Sigmoid colon (tissue), 7 donors: Measurements from ENCODE around the gene EEFSEC. TPM values are rescaled to one million over a fixed set of nuclear protein-coding genes. Genes with fewer than 3 reads are reported as not detected.
A peak's percentile ranks its signal among the peaks of the same experiment; 100 is the strongest.

ENCODE experiments used
- DNase-seq: peaks from one replicate; pipeline ENCODE4 v3.0.0-alpha.2; 2019
- H3K27ac ChIP-seq, 4 donors: fragments of 200-600 bp; sonication (generic); one replicate each; pipeline ENCODE4 v1.5.1; 2016 to 2019; ENCODE audit warnings: mild to moderate bottlenecking in 1 of 4
- H3K27me3 ChIP-seq, 3 donors: fragments of 200-600 bp; sonication (generic); one replicate each; pipeline ENCODE4 v1.5.1; 2019; ENCODE audit warnings: mild to moderate bottlenecking in 1 of 3
- H3K36me3 ChIP-seq, 4 donors: fragments of 200-600 bp; sonication (generic); one replicate each; pipeline ENCODE4 v1.5.1; 2016 to 2019
- H3K4me1 ChIP-seq, 4 donors: fragments of 200-600 bp; sonication (generic); one replicate each; pipeline ENCODE4 v1.5.1; 2017 to 2019
- H3K4me3 ChIP-seq, 4 donors: fragments of 200-600 bp; sonication (generic); one replicate each; pipeline ENCODE4 v1.5.1; 2017 to 2019; ENCODE audit warnings: mild to moderate bottlenecking in 2 of 4, moderate library complexity in 1 of 4
- H3K9me3 ChIP-seq, 4 donors: fragments of 200-600 bp in 3 of 4; sonication (generic) in 3 of 4; one replicate each; pipeline versions ENCODE4 v1.5.1 to v1.6.1; 2013 to 2019
- EP300 ChIP-seq, 4 donors: sonication (generic); formaldehyde crosslinking; IDR thresholded peaks; one replicate each; pipeline ENCODE4 v1.6.1; 2017; ENCODE audit warnings: antibody characterized with exemption in 4 of 4
- POLR2A ChIP-seq, 2 donors: fragments of 450-650 bp; IDR thresholded peaks; one replicate each; pipeline ENCODE4 v1.6.1; 2016; ENCODE audit warnings: antibody characterized with exemption in 2 of 2, mild to moderate bottlenecking in 2 of 2, moderate library complexity in 2 of 2
- POLR2AphosphoS5 ChIP-seq, 4 donors: sonication (generic); formaldehyde crosslinking; IDR thresholded peaks; one replicate each; pipeline ENCODE4 v1.6.1; 2017; ENCODE audit warnings: antibody characterized with exemption in 4 of 4
- WGBS, 2 donors: extraction: QIAGEN DNeasy Blood & Tissue Kit; methylation state at CpG; one replicate each; pipeline ENCODE4 v1.1.7; 2013; 5-methylcytosine and 5-hydroxymethylcytosine counted together
- intact Hi-C: fragments of 100-400 bp; cut with DNase I; formaldehyde crosslinking; loops from one replicate; pipeline ENCODE4 v1.15.1; 2023
- polyA plus RNA-seq, 3 donors: library from polyadenylated mRNA; stranded (reverse); fragments of 200-250 nt; gene quantifications; one replicate each; pipeline ENCODE4 v1.2.3, GENCODE V29; 2013
- total RNA-seq, 4 donors: library from RNA; depleted of rRNA; stranded (reverse); fragments of >200 nt; gene quantifications; one replicate each; pipeline ENCODE4 v1.1.0, GENCODE V29; 2016
- TF ChIP-seq, protein P1 (sequence below), 4 experiments: fragments of 450-650 bp in 3 of 4; fragments of 200-600 bp in 1 of 4; IDR thresholded peaks; one replicate each; pipeline ENCODE4 v1.5.1; 2016 to 2019; ENCODE audit warnings: antibody characterized with exemption in 4 of 4, mild to moderate bottlenecking in 3 of 4, moderate library complexity in 2 of 4
- donor health status: healthy with polysubstance abuse.
- donor health status: Bipolar disorder and iron deficiency.
- donor health status: healthy.

Gene EEFSEC
- total and polyA plus RNA-seq, 7 donors = 5.3 to 16.1 (median 12.2) TPM

DNA sequence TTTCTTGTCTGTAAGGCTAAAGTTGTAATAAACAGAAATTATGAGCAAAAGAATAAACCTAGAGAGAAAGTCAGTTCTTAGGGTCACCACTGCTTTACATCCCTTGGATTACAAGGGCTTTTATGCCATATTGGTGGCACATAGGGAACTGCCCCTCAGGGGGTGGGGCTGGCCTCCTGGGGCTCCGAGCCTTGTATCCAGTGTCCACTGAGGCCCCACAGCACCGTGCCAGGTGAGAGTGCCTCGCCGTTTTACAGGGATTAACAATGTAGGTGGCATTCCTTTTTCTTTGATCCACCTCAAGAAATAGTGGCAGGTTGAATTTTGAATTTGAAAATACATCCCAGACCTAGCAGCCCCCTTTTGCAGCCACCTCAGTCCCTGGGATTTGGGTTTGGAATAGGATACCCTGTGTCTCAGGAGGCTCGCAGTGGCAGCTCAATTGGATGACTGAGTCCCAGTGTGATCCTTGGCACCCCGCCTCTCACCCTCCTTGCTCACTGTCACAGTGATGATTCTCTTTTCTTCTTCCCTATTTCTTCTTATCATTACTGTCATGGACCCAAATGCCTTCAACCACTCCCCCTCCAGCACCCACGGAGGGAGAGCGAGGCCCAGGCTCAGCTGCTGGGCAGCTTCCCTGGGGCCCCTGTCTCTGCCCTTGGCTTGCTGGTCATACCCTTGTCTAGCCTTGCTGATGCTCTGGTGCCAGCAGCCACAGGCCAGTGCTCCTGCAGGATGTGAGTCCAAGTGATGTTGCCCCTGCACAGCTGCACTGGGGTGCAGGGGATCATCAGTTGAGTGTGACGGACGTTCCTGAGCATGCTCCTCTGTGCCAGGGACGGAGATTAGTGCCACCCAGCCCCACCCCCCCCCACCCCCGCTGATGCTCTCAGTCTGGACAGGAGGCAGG is 175.5 kb downstream of the EEFSEC start:
- intact Hi-C loops = no loop called here
- Histone ChIP-seq H3K4me3 (no peak overlapping the region), H3K27ac (no peak overlapping the region), H3K9me3 (no peaks in the 10 kb centered on the region), H3K4me1 (no peaks in the 10 kb centered on the region), H3K36me3 (no peaks in the 10 kb centered on the region), H3K27me3 (no peaks in the 10 kb centered on the region)
- 95% methylated on average over 12 of the region's 12 CpGs for WGBS, 2 donors
- peak; percentile 45 for DNase-seq
- TF ChIP-seq, protein P1, sequence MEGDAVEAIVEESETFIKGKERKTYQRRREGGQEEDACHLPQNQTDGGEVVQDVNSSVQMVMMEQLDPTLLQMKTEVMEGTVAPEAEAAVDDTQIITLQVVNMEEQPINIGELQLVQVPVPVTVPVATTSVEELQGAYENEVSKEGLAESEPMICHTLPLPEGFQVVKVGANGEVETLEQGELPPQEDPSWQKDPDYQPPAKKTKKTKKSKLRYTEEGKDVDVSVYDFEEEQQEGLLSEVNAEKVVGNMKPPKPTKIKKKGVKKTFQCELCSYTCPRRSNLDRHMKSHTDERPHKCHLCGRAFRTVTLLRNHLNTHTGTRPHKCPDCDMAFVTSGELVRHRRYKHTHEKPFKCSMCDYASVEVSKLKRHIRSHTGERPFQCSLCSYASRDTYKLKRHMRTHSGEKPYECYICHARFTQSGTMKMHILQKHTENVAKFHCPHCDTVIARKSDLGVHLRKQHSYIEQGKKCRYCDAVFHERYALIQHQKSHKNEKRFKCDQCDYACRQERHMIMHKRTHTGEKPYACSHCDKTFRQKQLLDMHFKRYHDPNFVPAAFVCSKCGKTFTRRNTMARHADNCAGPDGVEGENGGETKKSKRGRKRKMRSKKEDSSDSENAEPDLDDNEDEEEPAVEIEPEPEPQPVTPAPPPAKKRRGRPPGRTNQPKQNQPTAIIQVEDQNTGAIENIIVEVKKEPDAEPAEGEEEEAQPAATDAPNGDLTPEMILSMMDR (IDR thresholded peaks at IDR 0.05) = no peak
- TF ChIP-seq POLR2AphosphoS5 (IDR thresholded peaks at IDR 0.05) = no peak
- no peak for TF ChIP-seq POLR2A (IDR thresholded peaks at IDR 0.05)
- TF ChIP-seq EP300 (IDR thresholded peaks at IDR 0.05) = no peak

DNA sequence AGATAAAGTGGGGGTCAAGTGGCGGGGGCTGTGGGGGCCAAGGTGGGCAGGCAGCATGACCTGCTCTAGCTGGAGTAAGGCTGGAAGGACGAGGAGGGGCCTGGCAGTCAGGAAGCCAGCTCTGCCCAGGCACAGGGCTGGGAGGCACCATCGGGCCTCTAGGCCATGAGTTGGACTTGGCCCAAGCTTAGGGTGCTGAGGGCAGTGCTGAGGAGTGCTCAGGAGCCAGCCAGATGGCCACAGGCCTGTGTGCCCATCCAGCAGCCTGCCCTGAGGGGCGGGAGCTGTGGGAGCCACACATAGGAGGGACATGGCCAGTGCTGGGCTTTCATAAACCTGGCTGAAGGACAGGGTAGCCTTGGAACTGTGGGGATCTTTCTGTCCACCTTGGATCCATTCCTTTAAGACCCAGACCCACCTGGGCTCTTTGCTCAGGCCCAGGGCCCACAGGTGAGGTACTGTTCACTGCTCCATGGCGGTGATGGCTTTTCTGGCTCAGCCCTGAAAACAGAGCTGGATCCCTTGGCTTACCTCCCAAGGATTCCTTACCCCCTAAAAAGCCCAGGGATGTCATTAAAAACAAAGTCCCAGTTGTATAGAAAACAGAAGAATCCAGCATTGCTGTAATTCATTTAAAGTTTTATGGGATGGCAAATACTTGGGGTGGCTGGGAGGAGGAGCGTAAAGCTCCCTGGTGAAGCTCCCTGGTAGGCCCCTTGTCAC is 176.4 kb downstream of the EEFSEC start:
- TF ChIP-seq POLR2AphosphoS5 (IDR thresholded peaks at IDR 0.05) (no peak), POLR2A (IDR thresholded peaks at IDR 0.05) (no peak), EP300 (IDR thresholded peaks at IDR 0.05) (no peak)
- TF ChIP-seq, protein P1 (IDR thresholded peaks at IDR 0.05) = no peak
- intact Hi-C loops = no loop called here
- WGBS, 2 donors = 93 to 95% methylated on average over 6 of the region's 6 CpGs
- no peaks in the 10 kb centered on the region for H3K9me3 ChIP-seq
- H3K36me3 ChIP-seq = no peaks in the 10 kb centered on the region
- DNase-seq = peak; percentile 64
- no peak overlapping the region for H3K4me3 ChIP-seq
- no peaks in the 10 kb centered on the region for H3K27me3 ChIP-seq
- no peaks in the 10 kb centered on the region for H3K4me1 ChIP-seq
- no peak overlapping the region for H3K27ac ChIP-seq

DNA sequence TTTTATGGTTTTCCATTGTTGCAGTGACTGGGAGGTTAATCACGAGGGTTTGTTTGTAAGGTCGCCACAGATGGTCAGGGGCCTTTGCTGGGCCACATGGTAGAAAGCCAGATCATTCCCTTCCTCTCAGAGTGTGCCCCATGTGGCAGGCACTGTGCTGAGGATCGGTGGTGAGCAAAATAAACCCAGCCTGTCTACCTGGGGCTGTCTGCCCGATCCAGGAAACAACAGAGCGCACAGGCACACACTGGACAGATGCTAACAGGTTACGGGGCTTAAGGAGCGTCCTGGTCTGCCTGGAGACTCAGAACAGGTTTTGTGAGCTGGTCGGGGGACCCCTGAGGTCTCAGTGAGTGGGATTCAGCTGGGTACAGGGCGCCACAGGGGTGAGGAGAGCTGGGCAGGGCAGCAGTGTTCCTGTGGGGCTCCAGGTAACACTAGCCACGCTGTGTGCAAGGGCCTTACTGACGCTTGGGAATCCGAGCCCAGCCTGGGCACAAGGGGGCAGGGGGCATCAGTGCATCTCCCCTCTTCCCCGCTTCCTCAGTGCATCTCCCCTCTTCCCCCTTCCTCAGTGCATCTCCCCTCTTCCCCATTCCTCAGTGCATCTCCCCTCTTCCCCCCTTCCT is 177.0 kb downstream of the EEFSEC start:
- intact Hi-C loops = no loop called here
- DNase-seq = peak; percentile 37
- no peaks in the 10 kb centered on the region for H3K36me3 ChIP-seq
- no peak overlapping the region for H3K27ac ChIP-seq
- no peaks in the 10 kb centered on the region for H3K4me1 ChIP-seq
- H3K27me3 ChIP-seq = no peaks in the 10 kb centered on the region
- 83 to 88% methylated on average over 13 of the region's 13 CpGs for WGBS, 2 donors
- TF ChIP-seq POLR2A (IDR thresholded peaks at IDR 0.05) = no peak
- TF ChIP-seq EP300 (IDR thresholded peaks at IDR 0.05) = no peak
- no peak for TF ChIP-seq POLR2AphosphoS5 (IDR thresholded peaks at IDR 0.05)
- TF ChIP-seq, protein P1 (IDR thresholded peaks at IDR 0.05) = no peak
- no peaks in the 10 kb centered on the region for H3K9me3 ChIP-seq
- H3K4me3 ChIP-seq = no peak overlapping the region

DNA sequence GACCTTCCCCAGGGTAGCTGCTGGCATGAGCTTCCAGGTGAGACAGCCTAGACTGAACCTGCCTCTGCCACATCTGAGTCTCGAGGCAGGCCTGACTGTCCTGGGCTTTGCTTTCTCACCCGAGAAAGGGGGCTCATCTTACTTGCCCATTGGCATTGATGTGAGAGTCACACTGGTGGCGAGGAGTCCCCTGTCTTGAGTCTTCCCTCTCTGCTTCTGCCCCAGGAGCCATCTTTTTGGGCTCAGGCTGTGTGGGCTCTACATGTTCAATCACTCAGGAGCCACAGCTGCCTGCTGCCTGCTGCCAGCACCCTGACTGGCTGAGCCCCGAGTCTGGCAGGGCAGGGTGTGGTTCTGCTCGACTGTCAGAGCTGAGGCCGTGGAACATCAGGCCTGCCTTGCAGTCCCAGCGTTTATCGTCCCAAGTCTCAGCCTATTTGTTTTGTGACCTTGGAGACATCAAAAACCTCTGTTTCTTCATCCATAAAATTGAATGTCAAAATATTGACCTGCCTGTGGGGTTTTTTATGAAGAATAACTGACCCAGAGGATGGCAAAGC is 180.9 kb downstream of the EEFSEC start:
- WGBS, 2 donors = 87% methylated on average over 8 of the region's 8 CpGs
- no peak overlapping the region for H3K27ac ChIP-seq

More for the DNA sequence above, 180.9 kb downstream of the EEFSEC start:
- Histone ChIP-seq H3K4me3 (no peak overlapping the region), H3K4me1 (no peaks in the 10 kb centered on the region), H3K9me3 (no peaks in the 10 kb centered on the region), H3K36me3 (no peaks in the 10 kb centered on the region), H3K27me3 (no peaks in the 10 kb centered on the region)
- TF ChIP-seq EP300 (IDR thresholded peaks at IDR 0.05) (no peak), POLR2AphosphoS5 (IDR thresholded peaks at IDR 0.05) (no peak), POLR2A (IDR thresholded peaks at IDR 0.05) (no peak)
- TF ChIP-seq, protein P1 (IDR thresholded peaks at IDR 0.05) = no peak
- peak; percentile 42 for DNase-seq
- intact Hi-C loops = no loop called here
